HG03095 (cell line): ENCODE measurements around the gene IPCEF1.

Experiments
- ATAC-seq: cut with Tn5 transposase; IDR thresholded peaks from one replicate; pipeline ENCODE4 v1.9.1; 2021; ENCODE audit warnings: moderate library complexity; ENCODE audit not compliant: unreplicated experiment

Gene IPCEF1

DNA sequence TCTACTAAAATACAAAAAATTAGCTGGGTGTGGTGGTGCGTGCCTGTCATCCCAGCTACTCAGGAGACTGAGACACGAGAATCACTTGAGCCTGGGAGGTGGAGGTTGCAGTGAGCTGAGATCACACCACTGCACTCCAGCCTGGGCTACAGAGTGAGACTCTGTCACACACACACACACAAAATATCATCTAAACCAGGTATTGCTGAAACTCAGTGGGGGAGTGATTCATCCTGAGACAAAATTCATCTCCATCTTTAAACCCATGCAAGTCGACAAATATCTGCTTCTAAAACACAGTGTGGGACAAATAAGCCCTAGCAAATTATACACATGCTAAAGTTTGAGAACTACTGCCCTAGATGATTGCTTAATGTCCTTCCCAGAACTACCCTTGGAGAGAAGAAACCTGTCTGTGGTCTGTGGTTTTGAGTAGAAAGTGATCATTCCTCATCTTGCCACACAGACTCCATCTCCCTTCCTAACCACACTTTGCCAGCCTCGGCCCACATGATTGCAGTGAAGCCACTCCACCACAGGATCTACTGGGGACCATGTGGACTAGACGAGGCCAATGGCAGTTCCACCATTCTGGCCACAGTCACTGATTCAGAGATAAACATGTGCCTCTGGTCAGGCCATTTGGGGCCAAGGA is 187.3 kb downstream of the IPCEF1 start:
- no peak for ATAC-seq

DNA sequence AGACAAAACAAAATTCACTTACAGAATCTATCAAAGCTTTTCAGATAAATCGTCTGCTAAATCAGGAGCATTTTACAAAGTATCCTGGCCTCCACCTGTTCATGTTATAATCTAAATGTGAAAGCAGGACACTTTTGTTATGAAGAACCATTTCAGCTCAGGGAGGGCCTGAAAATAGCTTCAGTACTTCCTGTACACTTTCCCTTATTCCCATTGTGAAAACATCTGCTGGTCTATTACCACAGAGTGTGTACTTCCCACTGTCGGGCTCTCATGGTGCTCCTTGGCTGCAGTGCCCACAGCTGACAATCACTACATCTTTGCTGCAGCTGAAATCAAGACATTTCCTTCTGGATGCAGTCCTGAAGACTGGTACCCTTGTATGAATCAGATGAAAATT is 189.5 kb downstream of the IPCEF1 start:
- no peak for ATAC-seq

- ATAC-seq = no peak
Observed at GRCh38 chr6:154166140-154166539, 190.5 kb downstream of the IPCEF1 start.

- ATAC-seq = no peak
Observed at GRCh38 chr6:154165478-154165877, 191.1 kb downstream of the IPCEF1 start.

- ATAC-seq = no peak
Observed at GRCh38 chr6:154164397-154164796, 192.2 kb downstream of the IPCEF1 start.

- peak; percentile 61 for ATAC-seq
Observed at GRCh38 chr6:154161689-154162088, 194.9 kb downstream of the IPCEF1 start.

GRCh38 chr6:154159126-154159525 is 197.5 kb downstream of the IPCEF1 start:
- no peak for ATAC-seq

DNA sequence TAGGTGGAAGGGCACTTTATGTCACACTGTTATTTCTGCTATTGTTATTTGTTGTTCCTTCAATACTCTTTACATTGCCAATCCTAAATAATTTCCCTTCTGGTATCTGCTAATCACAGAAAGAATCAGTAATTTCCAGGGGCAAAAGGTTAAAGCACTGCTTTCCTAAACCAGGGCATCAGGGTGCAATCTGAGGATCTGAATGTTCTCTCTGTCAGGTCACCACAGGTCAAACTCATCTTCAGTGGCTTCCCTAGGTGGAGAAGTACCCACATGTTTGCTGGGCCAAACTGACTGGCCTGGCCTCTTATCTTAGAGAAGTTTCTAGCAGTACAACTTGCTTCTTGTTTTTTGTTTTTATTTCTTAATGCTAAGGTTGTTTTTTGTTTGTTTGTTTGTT is 198.9 kb downstream of the IPCEF1 start:
- ATAC-seq = no peak

GRCh38 chr6:154157082-154157481 is 199.5 kb downstream of the IPCEF1 start:
- peak; percentile 52 for ATAC-seq

GRCh38 chr6:154156135-154156896 is 200.3 kb downstream of the IPCEF1 start:
- peak; percentile 72 for ATAC-seq

- no peak for ATAC-seq
Observed at GRCh38 chr6:154154389-154154967, 202.1 kb downstream of the IPCEF1 start.

DNA sequence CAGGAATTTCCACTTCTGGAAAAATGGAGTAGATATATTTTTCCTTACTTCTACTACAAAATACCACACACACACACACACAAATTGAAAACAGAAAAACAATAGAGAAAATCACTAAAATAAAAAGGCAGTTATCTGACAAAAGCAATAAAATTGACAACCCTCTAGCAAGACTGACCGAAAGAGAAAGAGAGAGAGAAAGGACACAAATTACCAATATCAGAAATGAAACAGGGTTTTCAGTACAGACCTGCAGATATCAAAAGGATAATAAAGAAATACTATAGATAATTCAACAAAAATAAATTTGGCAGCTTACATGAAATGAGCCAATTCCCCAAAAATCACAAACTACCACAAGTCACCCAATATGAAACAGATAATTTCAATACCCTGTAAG is 212.8 kb downstream of the IPCEF1 start:
- ATAC-seq = no peak

DNA sequence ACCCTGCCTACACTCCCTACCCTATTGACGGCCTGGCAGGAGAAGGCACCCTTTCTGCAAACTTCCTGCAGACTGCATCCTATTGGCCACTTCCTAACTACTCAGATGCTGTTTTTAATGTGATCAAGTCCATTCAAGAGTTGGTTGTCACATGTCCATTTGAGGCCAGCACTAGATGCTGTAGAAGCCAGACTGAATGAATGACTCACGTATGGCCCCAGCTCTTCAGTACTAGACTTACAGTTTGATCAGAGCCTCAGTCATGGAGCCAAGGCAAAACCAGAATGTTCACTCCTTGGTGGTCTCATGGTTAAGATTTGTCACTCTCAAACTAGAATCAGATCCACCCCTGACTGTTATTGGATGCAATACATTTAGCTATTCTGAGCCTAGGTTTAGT is 215.9 kb downstream of the IPCEF1 start:
- no peak for ATAC-seq

DNA sequence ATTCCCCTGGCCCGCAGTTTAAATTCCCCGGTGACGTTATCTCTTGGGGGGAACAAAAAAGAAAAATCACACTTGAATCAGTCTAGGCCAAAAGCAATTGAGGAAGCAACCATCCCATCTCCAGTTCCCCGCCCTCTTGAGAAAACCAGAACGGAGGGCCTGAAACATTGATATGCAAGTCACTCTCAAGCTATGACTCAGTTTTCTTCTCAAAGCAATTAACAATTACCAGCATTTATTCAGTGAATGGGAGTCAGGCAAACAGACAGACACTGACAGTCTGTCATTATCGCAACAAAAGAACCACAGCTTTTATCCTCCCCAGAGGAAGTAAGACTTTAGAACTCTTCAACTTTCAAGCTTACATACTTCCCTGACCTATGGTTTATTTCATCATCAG is 216.7 kb downstream of the IPCEF1 start:
- ATAC-seq = no peak

GRCh38 chr6:154138793-154139192 is 217.8 kb downstream of the IPCEF1 start:
- ATAC-seq = no peak

DNA sequence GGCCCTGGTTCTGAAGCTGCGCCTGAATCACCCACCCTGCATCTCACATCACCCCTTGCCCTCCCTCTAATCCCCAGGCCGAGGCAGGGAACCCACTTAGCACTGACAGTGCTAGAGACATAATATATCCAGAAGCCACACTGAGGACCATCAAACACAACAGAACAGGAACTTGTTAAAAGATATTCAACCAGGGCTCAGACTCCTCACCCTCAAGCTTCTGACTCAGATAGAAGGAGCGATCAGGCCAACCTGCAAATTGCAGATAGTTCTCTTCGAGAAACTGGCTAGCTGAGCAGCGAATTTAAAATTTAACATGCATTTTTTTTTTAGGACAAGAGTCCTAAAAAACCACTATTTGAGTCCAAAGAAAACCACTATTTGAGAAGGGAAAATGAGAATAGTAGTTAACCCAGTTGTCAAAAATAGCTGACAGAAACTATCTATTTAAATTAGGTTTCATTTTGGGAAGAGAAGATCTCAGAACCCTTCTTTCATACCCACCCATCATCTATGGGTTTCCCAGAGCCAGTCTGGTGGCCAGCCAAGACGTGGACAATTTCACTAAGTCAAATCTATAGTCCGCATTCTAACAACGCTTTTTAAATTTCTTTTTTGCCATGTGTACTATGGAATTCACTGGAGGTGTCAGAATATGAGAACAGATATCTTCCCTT is 222.0 kb downstream of the IPCEF1 start:
- no peak for ATAC-seq

- ATAC-seq = no peak
Observed at GRCh38 chr6:154127657-154128056, 228.9 kb downstream of the IPCEF1 start.

GRCh38 chr6:154125421-154125820 is 231.2 kb downstream of the IPCEF1 start:
- no peak for ATAC-seq

DNA sequence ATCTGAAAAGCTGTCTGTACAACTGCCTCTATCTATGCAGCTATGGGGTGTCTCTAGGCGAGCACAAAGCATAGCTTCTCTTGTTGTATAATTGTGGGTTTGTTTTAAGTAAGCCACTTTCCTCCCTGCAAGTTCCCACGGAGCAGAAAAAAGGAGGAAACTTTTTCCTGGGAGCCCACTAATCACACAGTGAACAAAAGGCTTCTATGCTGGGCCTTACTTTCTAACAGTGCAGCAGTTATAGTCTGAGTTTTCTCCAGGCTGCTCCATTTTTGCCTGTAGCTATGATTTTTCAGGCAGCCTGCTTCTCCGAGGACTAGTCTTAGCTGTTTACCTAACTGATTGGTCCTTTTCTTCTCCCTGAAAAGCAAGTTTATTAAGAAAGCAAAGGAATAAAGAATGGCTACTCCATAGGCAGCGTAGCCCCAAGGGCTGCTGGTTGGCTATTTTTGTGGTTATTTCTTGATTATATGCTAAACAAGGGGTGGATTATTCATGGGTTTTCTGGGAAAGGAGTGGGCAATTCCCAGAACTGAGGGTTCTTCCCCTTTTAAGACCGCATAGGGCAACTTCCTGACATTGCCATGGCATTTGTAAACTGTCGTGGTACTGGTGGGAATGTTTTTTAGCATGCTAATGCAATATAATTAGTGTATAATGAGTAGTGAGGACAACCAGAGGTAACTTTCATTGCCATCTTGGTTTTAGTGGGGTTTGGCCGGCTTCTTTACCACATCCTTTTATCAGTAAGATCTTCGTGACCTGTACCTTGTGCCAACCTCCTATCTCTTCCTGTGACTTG is 233.2 kb downstream of the IPCEF1 start:
- no peak for ATAC-seq

DNA sequence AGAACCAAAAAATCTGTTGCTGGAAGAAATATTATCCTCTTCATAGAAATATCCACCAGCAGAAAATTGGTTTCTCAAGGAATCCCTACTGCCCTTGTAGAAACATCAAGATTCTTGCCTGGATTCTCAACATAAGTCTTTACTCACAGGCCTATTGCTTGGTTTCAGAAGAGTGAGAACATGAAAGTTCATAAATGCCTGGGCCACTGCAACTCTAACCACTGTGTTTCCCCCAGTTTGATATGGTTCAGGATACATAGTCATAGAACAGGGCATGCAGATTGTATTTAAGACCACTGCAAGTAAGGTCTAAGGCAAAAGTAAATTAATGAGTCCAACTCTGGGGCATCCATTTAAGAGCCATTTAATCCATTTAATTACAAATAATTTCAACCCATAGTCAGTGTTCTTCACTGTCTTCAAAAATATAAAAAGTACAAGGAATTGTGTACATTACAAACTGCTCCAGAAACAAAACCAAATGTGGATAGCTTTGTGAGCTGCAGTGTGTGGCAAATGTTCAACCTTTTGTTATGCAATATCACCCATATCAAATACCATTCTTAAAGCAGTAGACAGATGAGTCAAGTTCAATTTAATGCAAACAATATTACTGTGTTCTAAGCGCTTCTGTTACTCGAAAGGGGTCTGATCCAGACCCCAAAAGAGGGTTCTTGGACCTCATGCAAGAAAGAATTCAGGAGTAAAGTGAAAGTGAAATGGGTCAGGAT is 234.2 kb downstream of the IPCEF1 start:
- no peak for ATAC-seq
